GM21576 (cell line): ENCODE data around the gene ERC2.
"Not testable (repeated sequence)": the region's sequence is repeated elsewhere in the genome, so short reads cannot be mapped to it uniquely, and the experiment has no call there.

Experiments
- ATAC-seq: cut with Tn5 transposase; IDR thresholded peaks from one replicate; pipeline ENCODE4 v1.9.1; 2021; ENCODE audit warnings: mild to moderate bottlenecking, moderate library complexity; ENCODE audit not compliant: unreplicated experiment

The ERC2 gene

GRCh38 chr3:56015374-56015773 lies 452.9 kb downstream of the ERC2 start:
- ATAC-seq = not testable (repeated sequence)

DNA sequence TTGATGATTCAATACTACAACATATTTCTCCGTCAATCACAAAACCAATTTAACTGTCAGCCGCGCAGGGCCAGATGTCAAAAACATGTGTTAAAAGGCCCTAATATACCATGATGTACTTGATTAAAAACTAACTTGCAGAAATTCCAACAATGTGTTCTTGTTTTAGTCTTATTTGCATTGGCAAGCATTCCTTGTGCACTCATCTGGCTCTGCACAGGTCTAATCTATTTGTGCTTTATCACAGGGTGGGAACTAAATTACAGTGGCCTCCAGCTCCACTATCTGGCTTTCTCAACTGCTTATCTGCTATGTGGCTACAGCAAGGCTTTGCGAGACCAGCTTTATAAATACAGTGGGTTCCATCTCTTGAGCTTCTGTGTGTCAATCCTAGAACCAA lies 455.5 kb downstream of the ERC2 start:
- no peak for ATAC-seq

DNA sequence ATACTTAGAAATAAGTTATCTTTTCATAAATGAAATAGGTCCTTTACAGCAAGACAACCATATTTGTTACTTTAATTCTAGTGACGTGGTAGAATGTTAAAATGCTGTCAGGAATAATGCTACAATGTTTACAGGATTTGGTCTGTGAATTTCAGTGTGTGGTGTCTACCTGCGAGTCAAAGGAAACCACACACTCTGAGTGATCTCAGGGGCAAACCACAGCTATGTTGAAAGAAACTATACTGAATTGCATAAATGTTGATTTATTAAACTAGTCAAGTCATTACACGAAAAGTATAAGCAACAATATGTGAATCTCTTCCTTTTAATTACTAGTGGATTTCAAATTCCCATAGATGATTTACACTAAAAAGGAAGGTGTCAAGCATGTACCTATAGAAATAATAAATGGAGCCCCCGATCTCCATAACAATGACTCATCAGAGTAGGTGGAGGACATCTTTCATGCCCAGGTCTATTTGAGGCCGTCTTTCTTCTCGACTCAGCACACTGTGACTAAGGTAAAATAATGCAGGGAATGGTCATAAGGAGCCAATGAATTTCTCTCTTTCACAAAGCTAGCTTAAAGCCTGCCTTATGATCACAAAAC lies 463.0 kb downstream of the ERC2 start:
- ATAC-seq = no peak

DNA sequence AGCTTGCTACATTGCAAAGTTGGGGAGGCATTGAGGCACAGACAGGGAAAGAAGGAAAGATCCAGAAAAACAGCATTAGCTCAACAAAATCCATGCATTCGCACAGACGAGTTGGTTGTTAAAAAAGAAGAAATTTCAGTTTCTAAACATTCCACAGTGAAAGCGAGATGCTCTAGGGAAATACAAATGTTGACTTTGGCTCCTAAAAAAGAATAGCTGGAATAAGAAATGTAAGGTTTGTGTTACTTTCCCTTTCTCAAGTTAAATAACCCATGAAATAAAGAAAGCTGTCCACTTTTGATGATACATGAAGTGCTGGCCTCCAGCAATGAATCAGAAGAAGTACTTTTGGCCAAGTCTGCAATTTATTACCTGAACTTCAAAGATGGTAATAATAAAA lies 465.1 kb downstream of the ERC2 start:
- ATAC-seq = no peak

DNA sequence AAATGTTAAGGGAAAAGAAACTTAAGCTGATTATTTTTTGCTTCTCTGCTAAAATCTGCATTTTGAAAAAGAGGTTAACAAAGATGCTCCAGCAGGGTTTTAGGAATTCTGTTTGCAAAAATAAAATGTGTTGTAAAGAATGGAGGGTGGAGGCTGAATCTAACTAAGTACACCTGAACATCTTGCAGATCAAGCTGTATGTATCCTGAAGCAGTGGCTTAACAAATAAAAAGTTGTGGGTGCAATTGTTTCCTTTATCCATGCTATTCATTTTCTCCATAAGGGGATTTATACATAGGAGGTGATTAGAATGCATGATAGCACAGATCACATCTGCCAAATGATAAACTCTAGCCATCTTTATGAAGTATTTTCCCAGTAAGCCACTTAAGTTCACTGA lies 466.3 kb downstream of the ERC2 start:
- no peak for ATAC-seq

- no peak for ATAC-seq
Measured at GRCh38 chr3:56001537-56001936, 466.7 kb downstream of the ERC2 start.

GRCh38 chr3:55989366-55989765 lies 478.9 kb downstream of the ERC2 start:
- ATAC-seq = no peak

GRCh38 chr3:55988905-55989304 lies 479.4 kb downstream of the ERC2 start:
- ATAC-seq = no peak

DNA sequence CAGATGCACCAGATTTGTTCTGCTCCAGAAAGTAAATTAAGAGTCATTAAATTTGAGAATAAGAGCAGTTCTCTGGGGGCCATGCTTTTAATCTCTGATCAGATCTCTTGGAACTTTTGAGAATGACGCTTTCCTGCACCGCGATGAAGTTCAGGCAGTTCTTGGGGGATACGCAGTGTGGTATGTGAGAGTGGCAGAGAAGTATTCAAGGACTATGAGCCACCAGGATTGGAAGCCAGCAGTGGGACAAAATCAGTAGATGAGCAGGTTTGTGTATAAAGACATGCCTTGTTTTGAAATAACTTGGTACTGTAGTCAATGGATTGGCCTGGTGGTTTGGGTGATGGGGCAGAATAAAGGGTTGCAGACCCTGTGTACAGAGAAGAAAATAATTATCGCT lies 483.6 kb downstream of the ERC2 start:
- no peak for ATAC-seq

- ATAC-seq = no peak
Measured at GRCh38 chr3:55978953-55979352, 489.3 kb downstream of the ERC2 start.

DNA sequence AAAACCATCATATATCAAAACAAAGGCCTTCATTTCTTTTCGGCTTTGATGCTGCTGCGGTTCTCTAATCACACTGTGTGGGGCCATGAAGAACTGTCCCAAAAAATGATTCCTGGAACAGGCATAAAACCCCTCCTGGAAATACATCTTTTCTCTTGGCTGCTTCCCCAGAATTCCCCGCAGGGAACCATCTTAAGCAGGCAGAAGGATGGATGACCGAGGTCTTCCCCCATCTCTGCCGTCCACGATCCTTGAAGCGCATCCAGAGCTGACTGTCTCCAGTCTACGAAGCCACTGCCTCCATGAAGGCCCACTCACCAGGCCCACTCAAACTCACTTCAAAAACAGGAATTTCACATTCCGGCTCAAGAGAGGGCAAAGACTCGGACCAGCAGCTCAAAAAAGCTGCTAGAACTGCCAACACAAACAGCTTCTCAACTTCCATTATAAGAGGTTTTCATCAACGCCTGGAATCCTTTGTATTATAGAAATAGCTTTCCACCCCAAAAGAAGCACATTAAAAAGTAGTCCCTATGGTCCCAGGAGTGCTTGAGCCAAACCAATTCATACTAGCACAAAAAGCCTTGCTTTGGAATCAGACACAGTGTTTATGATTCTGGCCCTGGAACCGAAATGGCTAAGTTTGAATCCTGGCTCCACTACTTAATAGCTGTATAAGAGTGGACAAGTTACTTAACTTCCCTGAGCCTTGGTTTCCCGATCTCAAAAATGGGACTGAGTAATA lies 493.7 kb downstream of the ERC2 start:
- ATAC-seq = no peak

GRCh38 chr3:55969634-55970033 lies 498.6 kb downstream of the ERC2 start:
- no peak for ATAC-seq

- ATAC-seq = no peak
Measured at GRCh38 chr3:55968331-55968730, 499.9 kb downstream of the ERC2 start.

GRCh38 chr3:55966566-55966965 lies 501.7 kb downstream of the ERC2 start:
- no peak for ATAC-seq

DNA sequence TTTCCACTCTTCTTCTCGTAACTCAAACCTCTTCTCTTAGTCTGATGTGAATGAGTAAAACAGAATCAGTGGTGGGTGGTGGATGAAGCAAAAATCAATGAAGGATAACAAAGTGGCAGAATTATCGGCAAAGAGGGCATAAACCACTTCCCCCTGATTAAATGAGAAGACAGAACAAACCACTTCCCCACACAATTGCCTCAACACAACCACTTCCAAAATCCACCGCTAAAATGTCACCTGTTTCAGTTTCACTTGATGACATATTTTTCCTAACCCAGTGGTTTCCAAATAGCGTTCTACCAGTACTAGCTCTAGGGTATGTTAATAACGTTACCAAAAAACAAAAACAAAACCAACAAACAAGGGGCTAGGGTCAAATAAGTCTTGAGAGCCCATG lies 502.5 kb downstream of the ERC2 start:
- no peak for ATAC-seq

DNA sequence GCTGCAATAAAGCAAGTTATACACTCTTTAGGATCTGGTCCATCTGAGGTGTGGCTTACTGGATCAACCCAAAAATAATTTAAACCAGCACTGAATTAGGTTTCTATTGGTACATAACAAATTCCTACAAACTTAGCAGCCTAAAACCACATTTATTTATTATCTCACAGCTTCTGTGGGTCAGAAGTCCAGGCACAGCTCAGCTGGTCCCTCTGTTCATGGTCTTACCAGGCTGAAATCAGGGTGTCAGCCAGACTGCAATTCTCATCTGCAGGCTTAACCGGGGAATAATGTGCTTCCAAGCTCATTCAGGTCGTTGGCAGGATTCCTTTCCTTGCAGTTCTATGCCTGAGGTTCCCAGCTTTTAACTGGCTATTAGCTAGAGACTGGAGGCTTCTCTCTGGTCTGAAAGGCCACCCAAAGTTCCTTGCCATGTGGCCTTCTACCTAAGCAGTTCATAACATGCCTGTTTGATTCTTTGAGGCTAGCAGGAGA lies 503.7 kb downstream of the ERC2 start:
- no peak for ATAC-seq

- no peak for ATAC-seq
Measured at GRCh38 chr3:55963601-55964000, 504.7 kb downstream of the ERC2 start.

DNA sequence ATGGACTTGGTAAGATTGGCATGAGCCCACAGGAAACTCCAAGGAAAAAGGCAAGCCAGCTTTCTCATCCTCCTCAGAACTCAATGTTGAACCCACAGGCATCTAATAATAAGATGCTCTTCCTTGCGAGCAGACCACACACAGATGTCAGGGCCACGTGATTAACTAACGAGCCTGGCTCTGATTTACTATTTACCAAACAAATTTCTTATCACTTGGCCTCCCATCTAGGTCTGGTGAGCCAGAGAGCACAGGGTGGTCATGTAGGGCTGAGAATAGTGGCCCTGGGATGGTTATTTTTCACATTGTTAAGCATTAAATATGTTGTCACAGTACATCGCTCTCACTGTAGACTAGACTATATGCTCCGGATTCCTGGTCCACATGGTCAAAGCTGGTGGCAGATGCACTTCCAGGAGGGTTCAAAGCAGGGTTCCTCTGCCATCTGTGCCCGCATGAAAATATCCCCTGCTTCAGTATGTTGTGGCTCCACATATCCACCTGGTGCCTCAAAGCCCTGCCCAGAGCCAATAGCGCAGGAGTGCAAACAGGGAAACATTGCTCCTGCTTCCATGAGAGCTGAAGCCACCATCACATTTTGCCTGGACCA lies 508.7 kb downstream of the ERC2 start:
- no peak for ATAC-seq

DNA sequence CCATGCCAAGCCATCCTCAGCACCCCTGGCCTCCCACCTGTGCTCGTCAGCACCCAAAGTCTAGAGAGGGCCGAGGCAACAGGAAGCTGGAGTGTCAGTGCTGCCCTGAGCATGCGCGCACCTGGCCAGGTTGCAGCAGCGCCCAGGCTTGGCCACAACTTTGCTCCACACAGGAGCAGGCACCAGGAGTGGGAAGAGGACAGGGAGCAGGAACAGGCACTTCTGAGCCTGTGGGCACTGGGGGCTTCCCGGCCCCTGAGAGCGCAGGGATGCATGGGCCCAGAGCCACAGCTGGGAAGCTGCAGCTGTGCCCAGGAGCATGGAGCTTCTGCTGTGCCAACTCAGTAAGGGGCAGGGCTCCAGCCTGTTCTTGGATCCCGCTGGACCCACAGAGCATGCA lies 509.7 kb downstream of the ERC2 start:
- no peak for ATAC-seq

DNA sequence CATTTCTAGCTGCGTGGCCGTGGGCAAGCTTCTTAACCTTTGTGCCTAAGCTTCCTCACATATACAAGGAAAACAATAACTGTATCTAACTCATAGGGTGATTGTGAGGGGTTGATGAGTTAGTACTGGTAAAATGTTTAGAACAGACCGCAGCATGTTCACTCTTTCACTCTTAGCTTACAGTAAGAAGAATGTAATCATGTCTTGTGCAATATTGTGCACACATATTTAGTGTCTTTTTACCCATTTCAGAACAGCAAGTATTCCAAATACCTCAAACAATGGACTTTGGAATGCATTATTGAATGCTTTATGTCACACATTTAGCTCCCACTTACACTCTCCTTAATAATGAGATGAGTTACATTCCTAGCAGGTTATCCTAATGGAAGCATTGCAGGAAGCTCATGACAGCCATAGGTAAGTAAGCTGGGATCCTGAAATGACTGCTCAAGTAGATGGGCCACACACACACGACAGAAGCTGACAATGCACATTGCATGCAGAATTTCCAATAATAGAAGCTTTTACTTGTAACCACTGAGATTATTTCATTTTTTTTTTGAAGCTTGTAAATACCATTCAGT lies 512.3 kb downstream of the ERC2 start:
- ATAC-seq = no peak

DNA sequence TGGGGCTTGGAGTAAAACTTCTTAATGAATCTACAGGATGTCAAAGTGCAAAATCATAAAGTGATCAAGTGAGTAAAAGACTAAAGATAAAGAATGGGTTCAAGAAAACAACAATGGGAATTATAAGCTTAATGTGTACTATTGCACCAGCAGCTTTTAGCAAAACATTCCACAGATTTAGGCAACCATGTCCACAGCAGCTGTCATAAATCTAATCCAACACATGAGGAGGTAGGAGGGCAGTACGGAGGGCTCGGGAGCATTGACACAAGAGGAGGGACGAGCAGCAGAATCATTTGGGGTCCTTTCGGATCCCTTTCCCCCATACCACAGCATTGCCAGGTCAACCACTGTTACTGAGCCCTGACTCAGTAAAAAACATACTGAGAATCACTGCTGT lies 516.9 kb downstream of the ERC2 start:
- ATAC-seq = no peak

- ATAC-seq = no peak
Measured at GRCh38 chr3:55947406-55947805, 520.9 kb downstream of the ERC2 start.
